Testis (tissue), 3 donors: ENCODE measurements around the gene CFAP61. TPM values are rescaled to one million over a fixed set of nuclear protein-coding genes. Genes with fewer than 3 reads are reported as not detected.
"Not testable (repeated sequence)": the region's sequence is repeated elsewhere in the genome, so short reads cannot be mapped to it uniquely, and the experiment has no call there.

Experiments used
- DNase-seq: peaks from one replicate; pipeline ENCODE4 v3.0.0-alpha.2; 2019
- H3K27ac ChIP-seq, 2 donors: fragments of 200-600 bp; sonication (generic); one replicate each; pipeline ENCODE4 v1.5.1; 2019
- H3K27me3 ChIP-seq: fragments of 200-600 bp; sonication (generic); one replicate; pipeline ENCODE4 v1.5.1; 2019
- H3K36me3 ChIP-seq: fragments of 200-600 bp; sonication (generic); one replicate; pipeline ENCODE4 v1.5.1; 2017; ENCODE audit warnings: low read depth; ENCODE audit errors: missing control alignments
- H3K4me1 ChIP-seq: fragments of 200-600 bp; sonication (generic); one replicate; pipeline ENCODE4 v1.5.1; 2019
- H3K4me3 ChIP-seq, 2 donors: fragments of 200-600 bp; sonication (generic); one replicate each; pipeline ENCODE4 v1.5.1; 2017 to 2019
- H3K9me3 ChIP-seq: fragments of 200-600 bp; sonication (generic); one replicate; pipeline ENCODE4 v1.5.1; 2017
- POLR2A ChIP-seq: fragments of 450-650 bp; IDR thresholded peaks from one replicate; pipeline ENCODE4 v1.6.1; 2017; ENCODE audit warnings: antibody characterized with exemption, mild to moderate bottlenecking, moderate library complexity
- WGBS, 2 donors: methylation state at CpG; one replicate each; pipeline ENCODE4 v1.1.5; 2018; 5-methylcytosine and 5-hydroxymethylcytosine counted together
- intact Hi-C: fragments of 100-400 bp; cut with DNase I; formaldehyde crosslinking; loops from one replicate; pipeline ENCODE4 v1.15.1; 2023; ENCODE audit warnings: low total_unique reads
- polyA plus RNA-seq: library from polyadenylated mRNA; stranded (reverse); fragments of 350-450 nt; fragmentation: Illumina TruSeq; extraction: RNeasy Lipid Tissue Mini Kit (QIAGEN cat#74804); gene quantifications from one replicate; pipeline ENCODE4 v1.2.3, GENCODE V29; 2014; ENCODE audit warnings: low read depth, low replicate concordance; ENCODE audit not compliant: insufficient read depth
- total RNA-seq, 2 donors: library from RNA; depleted of rRNA; stranded (reverse); fragments of >200 nt; gene quantifications; one replicate each; pipeline ENCODE4 v1.2.3, GENCODE V29; 2016
- TF ChIP-seq, protein P1 (sequence below), 3 experiments: fragments of 450-650 bp in 2 of 3; fragments of 200-600 bp in 1 of 3; sonication (generic) in 1 of 3; IDR thresholded peaks; one replicate each; pipeline ENCODE4 v1.5.1; 2016 to 2019; ENCODE audit warnings: antibody characterized with exemption in 3 of 3, mild to moderate bottlenecking in 2 of 3, moderate library complexity in 1 of 3

Gene CFAP61
- total and polyA plus RNA-seq, 3 donors from 2014 or later = 21.4 to 76.0 (median 27.3) TPM

GRCh38 chr20:20217621-20218020, 165.3 kb downstream of the CFAP61 start:
- 33% methylated on average over 1 of the region's 1 CpG for WGBS, 2 donors
- intact Hi-C loops = no loop called here
- no peaks in the 10 kb centered on the region for H3K9me3 ChIP-seq

DNA sequence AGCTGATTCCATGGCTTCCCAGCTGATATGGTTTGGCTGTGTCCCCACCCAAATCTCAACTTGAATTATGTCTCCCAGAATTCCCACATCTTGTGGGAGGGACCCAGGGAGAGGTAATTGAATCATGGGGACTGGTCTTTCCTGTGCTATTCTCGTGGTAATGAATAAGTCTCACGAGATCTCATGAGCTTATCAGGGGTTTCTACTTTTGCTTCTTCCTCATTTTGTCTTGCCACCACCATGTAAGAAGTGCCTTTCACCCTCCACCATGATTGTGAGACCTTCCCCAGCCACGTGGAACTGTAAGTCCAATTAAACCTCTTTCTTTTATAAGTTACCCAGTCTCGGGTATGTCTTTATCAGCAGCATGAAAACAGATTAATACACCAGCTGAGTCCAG, 165.8 kb downstream of the CFAP61 start:
- H3K4me1 ChIP-seq, DNase-seq, H3K36me3 ChIP-seq, intact Hi-C loops, H3K9me3 ChIP-seq, H3K27ac ChIP-seq, H3K4me3 ChIP-seq, H3K27me3 ChIP-seq: not testable (repeated sequence)
- 85 to 92% methylated on average over 4 of the region's 4 CpGs for WGBS, 2 donors

More at GRCh38 chr20:20217621-20218020, 165.3 kb downstream of the CFAP61 start:
- no peak overlapping the region for H3K4me3 ChIP-seq
- DNase-seq = no peak
- no peaks in the 10 kb centered on the region for H3K27me3 ChIP-seq
- H3K27ac ChIP-seq = no peak overlapping the region
- no peaks in the 10 kb centered on the region for H3K4me1 ChIP-seq
- no peaks in the 10 kb centered on the region for H3K36me3 ChIP-seq
- no peak for TF ChIP-seq POLR2A
- TF ChIP-seq, protein P1, sequence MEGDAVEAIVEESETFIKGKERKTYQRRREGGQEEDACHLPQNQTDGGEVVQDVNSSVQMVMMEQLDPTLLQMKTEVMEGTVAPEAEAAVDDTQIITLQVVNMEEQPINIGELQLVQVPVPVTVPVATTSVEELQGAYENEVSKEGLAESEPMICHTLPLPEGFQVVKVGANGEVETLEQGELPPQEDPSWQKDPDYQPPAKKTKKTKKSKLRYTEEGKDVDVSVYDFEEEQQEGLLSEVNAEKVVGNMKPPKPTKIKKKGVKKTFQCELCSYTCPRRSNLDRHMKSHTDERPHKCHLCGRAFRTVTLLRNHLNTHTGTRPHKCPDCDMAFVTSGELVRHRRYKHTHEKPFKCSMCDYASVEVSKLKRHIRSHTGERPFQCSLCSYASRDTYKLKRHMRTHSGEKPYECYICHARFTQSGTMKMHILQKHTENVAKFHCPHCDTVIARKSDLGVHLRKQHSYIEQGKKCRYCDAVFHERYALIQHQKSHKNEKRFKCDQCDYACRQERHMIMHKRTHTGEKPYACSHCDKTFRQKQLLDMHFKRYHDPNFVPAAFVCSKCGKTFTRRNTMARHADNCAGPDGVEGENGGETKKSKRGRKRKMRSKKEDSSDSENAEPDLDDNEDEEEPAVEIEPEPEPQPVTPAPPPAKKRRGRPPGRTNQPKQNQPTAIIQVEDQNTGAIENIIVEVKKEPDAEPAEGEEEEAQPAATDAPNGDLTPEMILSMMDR (IDR thresholded peaks at IDR 0.05) = no peak

DNA sequence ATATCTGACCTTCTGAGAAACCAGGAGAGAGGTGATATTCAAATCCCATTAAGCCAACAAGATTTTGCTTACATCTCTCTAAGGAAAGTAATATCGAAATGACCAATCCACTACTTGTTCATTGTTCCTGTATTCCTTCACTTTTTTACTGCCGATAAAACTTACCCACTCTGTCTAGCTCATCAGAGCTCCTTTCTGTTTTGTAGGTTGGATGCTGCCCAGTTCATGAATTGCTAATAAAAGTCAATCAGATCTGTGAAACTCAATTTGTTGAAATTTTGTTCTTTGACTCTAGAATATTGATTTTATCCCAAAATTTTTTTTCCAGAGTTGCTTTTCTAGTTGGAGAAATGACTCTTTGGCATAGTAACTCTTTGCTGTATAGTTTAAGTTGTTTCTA, 166.7 kb downstream of the CFAP61 start:
- Histone ChIP-seq H3K9me3 (no peaks in the 10 kb centered on the region), H3K27ac (no peak overlapping the region), H3K36me3 (no peaks in the 10 kb centered on the region), H3K4me3 (no peak overlapping the region), H3K4me1 (no peaks in the 10 kb centered on the region), H3K27me3 (no peaks in the 10 kb centered on the region)
- DNase-seq = no peak
- 91 to 94% methylated on average over 2 of the region's 2 CpGs for WGBS, 2 donors
- TF ChIP-seq, protein P1 (IDR thresholded peaks at IDR 0.05) = no peak
- no peak for TF ChIP-seq POLR2A
- intact Hi-C loops = no loop called here

DNA sequence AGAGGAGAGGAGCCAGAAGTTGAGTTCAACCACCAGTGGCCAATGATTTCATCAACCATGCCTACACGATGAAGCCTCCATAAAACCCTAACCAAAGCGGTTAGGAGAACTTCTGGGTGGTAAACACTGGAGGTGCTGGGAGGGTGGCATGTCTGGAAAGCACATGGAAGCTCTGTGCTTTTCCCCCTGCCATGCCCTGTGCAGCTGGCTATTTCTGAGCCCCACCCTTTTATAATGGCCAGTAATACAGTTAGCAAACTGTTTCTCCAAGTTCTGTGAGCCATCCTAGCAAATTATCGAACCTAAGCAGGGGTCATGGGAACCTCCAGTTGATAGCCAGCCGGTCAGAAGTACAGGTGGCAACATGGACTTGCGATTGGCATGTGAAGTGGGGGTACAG, 167.8 kb downstream of the CFAP61 start:
- no peaks in the 10 kb centered on the region for H3K36me3 ChIP-seq
- DNase-seq = no peak
- no peak overlapping the region for H3K27ac ChIP-seq
- TF ChIP-seq POLR2A = no peak
- TF ChIP-seq, protein P1 (IDR thresholded peaks at IDR 0.05) = no peak
- H3K4me1 ChIP-seq = no peaks in the 10 kb centered on the region
- H3K9me3 ChIP-seq = no peaks in the 10 kb centered on the region
- WGBS, 2 donors = 86 to 91% methylated on average over 5 of the region's 5 CpGs
- intact Hi-C loops = no loop called here
- H3K4me3 ChIP-seq = no peak overlapping the region
- no peaks in the 10 kb centered on the region for H3K27me3 ChIP-seq

DNA sequence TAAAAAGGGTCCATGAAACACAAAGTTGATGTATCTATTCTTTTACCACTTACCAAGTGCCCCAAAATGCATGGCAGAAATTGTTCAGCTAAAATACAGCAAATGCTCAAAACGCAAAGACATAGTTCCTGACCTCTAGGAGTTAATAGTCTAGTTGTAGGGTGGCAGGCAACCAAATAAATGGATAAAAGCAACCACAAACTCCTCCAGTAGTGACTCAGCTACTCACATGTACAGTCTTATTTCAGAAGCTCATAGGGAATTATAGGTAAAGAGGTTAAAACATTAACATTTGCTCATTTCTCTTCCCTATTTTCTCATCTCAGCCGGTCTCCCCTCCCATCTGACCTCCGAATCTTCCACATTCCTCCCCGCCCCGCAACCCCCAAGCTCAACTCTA, 171.6 kb downstream of the CFAP61 start:
- Histone ChIP-seq H3K4me1 (no peaks in the 10 kb centered on the region), H3K4me3 (no peak overlapping the region), H3K36me3 (no peaks in the 10 kb centered on the region), H3K27me3 (no peaks in the 10 kb centered on the region), H3K9me3 (no peaks in the 10 kb centered on the region), H3K27ac (no peak overlapping the region)
- TF ChIP-seq, protein P1 (IDR thresholded peaks at IDR 0.05) = no peak
- no peak for TF ChIP-seq POLR2A
- WGBS, 2 donors = 84 to 85% methylated on average over 5 of the region's 5 CpGs
- no peak for DNase-seq
- intact Hi-C loops = no loop called here
